Measurements from ENCODE around the gene RNMT. TPM values are rescaled to one million over a fixed set of nuclear protein-coding genes. Genes with fewer than 3 reads are reported as not detected.

The RNMT gene
- 57.6 TPM for total RNA-seq

DNA sequence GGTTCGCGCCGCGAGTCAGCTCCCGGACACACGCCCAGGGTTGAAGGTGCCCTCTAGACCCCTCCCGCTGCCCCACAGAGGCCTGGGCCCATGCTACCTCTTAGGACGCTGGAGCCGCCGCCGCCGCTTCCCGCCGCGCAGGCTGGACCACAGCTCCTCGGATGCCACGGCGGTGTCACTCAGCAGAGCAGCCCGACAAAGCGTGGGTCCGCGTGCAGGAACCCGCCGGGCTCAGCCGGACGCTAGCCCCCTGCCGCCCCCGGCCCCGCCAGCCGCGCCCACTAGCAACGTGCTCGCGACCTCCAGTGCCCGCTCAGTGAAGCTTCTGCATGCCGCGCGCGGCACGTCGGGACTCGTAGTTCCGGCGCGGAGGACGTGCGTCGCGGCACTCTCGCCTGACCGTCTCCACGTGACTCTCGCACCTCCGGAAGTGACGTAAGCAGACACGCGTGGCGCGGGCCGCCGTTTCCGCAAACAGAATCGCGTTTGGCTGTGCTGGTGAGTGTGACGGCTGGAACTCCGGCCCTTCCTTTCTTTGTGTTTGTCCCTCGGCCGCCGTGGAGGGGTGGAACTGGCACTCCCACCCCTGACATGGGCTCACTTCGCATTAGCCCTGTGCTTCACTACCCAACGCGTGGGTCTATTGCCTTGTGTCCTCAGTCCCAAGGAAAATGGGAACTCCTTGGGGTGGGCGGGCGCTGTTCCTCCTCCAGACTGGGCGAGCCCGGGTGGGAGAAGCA is at the start of gene RNMT, which contains the start of gene FAM210A:
Gene RNMT (plus strand): TSS at position 442 of the 740 bp plus-strand sequence. CDS start 4,845 bp downstream, outside the sequence.
Gene FAM210A (minus strand): TSS at position 327 of the 740 bp plus-strand sequence. CDS start 44,481 bp downstream, outside the sequence.

Small RNA genes lying within 50 kb of the gene (small RNA-seq; reads per million reads assigned to genes)
- gene AP001525.1 (ENCODE audit: low replicate concordance) = not detected
- gene RN7SL362P (ENCODE audit: low replicate concordance) = not detected

Other genes starting within 250 kb of the RNMT start
- 23.5 TPM for gene FAM210A, start 115 bp upstream of the RNMT start, total RNA-seq
- gene MC5R, start 97.5 kb downstream of the RNMT start, total RNA-seq = 5.0 TPM
- not detected for gene MC2R, start 188.9 kb downstream of the RNMT start, total RNA-seq